ENCODE data around the gene EDNRB. TPM values are rescaled to one million over a fixed set of nuclear protein-coding genes. Genes with fewer than 3 reads are reported as not detected.

The EDNRB gene
- 21.6 and 27.0 TPM in 2 replicates for total RNA-seq

GRCh38 chr13:77918391-77919245, at the start of gene EDNRB:
Gene EDNRB, minus strand, starts transcription at chr13:77918831. Its CDS starts 258 bp downstream, at chr13:77918573.

Small RNAs within 50 kb of the gene (small RNA-seq; reads per million reads assigned to genes)
- gene RN7SL810P, result not detected

Other genes with a start within 250 kb of the EDNRB start
- 4.6 and 7.5 TPM in 2 replicates for gene SLAIN1, start 221.1 kb downstream of the EDNRB start, total RNA-seq